Measurements from ENCODE around the gene CLMN.

The CLMN gene, protein sequence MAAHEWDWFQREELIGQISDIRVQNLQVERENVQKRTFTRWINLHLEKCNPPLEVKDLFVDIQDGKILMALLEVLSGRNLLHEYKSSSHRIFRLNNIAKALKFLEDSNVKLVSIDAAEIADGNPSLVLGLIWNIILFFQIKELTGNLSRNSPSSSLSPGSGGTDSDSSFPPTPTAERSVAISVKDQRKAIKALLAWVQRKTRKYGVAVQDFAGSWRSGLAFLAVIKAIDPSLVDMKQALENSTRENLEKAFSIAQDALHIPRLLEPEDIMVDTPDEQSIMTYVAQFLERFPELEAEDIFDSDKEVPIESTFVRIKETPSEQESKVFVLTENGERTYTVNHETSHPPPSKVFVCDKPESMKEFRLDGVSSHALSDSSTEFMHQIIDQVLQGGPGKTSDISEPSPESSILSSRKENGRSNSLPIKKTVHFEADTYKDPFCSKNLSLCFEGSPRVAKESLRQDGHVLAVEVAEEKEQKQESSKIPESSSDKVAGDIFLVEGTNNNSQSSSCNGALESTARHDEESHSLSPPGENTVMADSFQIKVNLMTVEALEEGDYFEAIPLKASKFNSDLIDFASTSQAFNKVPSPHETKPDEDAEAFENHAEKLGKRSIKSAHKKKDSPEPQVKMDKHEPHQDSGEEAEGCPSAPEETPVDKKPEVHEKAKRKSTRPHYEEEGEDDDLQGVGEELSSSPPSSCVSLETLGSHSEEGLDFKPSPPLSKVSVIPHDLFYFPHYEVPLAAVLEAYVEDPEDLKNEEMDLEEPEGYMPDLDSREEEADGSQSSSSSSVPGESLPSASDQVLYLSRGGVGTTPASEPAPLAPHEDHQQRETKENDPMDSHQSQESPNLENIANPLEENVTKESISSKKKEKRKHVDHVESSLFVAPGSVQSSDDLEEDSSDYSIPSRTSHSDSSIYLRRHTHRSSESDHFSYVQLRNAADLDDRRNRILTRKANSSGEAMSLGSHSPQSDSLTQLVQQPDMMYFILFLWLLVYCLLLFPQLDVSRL

GRCh38 chr14:95319312-95320077 is at the start of gene CLMN:
Gene CLMN, minus strand, starts transcription at chr14:95319908. Its CDS starts 116 bp downstream, at chr14:95319792.
- peak; percentile 5 for DNase-seq (ENCODE audit: low spot score)

DNA sequence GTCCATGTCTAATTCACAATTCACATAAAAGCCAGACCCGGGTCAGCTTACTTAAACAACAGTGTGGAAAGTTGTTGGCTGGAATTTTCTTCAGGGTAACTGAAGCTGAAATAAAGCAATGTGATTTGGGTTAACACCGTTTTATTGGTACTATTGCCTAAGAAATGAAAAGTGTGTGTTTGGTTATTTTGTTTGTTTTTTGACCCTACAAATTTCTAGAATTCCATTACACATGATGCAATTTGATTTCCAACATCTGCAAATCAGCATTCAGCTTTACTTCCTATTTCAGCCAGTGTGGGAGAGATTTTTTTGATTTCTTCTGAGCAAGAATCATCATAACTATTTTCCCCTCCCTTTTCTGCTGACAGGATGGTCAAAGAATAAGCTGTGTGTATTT is 45.7 kb upstream of the CLMN start:
- no peak for DNase-seq (ENCODE audit: low spot score)

DNA sequence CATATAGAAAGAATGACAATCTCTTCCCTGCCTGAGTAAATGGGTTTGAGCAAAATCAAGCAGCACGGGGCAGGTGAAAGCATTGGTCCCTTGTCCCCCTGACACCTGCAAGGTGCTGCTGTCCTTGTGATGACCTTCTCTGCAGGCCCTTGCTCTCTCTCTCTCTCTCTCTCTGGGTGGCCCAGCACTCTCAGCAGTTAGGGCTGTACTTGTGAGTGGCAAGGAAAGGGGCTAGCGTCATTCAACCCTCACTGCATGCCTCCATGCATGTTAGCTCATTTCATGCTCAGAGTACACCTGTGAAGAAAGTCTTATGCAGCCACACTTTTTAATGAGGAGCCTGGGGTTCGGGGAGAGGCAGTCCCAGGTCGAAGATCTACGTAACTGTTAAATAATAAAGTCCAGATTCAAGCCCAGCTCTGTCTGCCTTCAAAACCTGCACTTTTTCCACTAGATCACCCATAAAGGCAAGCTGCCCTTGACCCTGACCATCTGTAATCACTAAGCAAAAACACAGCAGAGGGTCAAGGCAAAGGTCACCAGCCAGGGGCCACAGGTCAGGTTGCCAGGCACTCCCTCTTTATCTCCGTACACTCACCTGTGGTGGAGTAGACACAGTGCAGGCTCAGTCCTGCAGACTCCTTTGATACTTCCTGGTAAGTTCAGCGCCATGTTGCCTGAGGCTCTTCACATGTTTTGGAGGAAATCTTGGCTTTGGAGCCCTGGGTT is 44.9 kb upstream of the CLMN start:
- no peak for DNase-seq (ENCODE audit: low spot score)

GRCh38 chr14:95363468-95363954 is 43.8 kb upstream of the CLMN start:
- no peak for DNase-seq (ENCODE audit: low spot score)

DNA sequence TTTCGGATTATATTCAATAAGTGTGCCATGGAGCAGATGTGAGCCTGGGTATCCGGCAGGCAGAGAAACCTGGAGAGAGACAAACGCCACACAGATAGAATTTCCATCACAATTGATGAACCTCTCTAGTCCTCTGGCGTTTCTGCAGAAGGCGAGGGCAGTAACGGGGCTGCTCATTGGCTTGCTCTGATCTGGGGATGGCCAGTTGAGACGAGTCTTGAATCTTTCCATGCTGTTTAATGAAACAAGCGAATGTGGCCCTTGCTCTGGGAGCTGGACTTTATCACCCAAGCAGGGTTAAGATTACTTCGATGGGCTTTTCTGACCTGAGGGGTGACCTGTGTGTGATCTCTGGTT is 42.4 kb upstream of the CLMN start:
- no peak for DNase-seq (ENCODE audit: low spot score)

GRCh38 chr14:95361373-95362137 is 41.8 kb upstream of the CLMN start:
- DNase-seq (ENCODE audit: low spot score), result peak; percentile 12

- DNase-seq (ENCODE audit: low spot score), result no peak
These were observed 41.1 kb upstream of the CLMN start for GRCh38 chr14:95360828-95361227.

GRCh38 chr14:95359994-95360826 is 40.5 kb upstream of the CLMN start:
- DNase-seq (ENCODE audit: low spot score), result no peak

- DNase-seq (ENCODE audit: low spot score), result no peak
These were observed 36.6 kb upstream of the CLMN start for GRCh38 chr14:95356245-95356869.

- DNase-seq (ENCODE audit: low spot score), result no peak
These were observed 35.7 kb upstream of the CLMN start for GRCh38 chr14:95355422-95355821.

DNA sequence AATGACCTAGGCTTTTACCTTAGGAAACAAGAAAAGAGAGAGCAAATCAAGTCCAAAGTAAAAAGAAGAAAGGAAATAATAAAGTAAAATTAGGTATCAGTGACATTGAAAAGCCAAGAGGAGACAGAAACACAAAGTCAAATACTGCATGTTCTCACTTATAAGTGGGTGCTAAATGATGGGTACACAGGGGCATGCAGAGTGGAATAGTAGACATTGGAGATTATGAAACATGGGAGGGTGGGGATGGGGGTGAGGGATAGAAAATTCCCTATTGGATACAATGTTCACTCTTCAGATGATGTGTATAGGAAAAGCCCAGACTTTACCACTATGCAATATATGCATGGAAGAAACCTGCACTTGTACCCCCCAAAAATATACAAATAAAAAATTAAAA is 35.1 kb upstream of the CLMN start:
- DNase-seq (ENCODE audit: low spot score), result no peak

DNA sequence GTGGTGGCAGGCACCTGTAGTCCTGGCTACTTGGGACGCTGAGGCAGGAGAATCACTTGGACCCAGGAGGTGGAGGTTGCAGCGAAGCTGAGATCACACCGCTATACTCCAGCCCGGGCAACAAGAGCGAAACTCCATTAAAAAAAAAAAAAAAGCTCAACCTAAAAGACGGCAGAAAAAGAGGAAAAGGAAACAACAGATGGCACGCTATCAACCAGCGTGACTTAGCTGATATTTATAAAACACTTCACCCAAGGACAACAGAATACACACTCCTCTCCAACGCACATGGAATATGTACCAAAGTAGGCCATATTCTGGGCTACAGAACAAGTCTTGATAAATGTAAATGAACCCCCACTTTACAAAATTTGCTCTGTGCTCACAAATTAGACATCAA is 34.0 kb upstream of the CLMN start:
- no peak for DNase-seq (ENCODE audit: low spot score)

- DNase-seq (ENCODE audit: low spot score), result no peak
These were observed 33.3 kb upstream of the CLMN start for GRCh38 chr14:95353007-95353406.

GRCh38 chr14:95352481-95352880 is 32.8 kb upstream of the CLMN start:
- DNase-seq (ENCODE audit: low spot score), result no peak

DNA sequence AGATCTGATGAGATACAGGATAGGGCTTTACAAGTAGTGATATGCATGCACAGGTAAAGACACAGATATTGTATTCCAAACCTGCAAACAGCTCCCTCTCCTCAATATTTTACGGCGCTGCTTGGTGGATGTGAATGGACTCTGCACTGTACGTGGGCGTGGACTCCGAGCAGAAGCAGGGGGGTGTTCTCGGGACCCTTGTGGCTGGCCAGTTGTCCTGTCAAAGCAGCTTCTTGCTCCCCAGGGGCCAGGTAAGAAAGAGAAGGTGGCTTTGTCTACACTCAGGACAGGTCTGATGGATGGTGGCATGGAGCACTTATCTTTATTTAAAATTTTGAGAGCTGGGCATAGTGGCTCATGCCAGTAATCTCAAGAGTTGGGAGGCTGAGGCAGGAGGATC is 29.5 kb upstream of the CLMN start:
- no peak for DNase-seq (ENCODE audit: low spot score)

DNA sequence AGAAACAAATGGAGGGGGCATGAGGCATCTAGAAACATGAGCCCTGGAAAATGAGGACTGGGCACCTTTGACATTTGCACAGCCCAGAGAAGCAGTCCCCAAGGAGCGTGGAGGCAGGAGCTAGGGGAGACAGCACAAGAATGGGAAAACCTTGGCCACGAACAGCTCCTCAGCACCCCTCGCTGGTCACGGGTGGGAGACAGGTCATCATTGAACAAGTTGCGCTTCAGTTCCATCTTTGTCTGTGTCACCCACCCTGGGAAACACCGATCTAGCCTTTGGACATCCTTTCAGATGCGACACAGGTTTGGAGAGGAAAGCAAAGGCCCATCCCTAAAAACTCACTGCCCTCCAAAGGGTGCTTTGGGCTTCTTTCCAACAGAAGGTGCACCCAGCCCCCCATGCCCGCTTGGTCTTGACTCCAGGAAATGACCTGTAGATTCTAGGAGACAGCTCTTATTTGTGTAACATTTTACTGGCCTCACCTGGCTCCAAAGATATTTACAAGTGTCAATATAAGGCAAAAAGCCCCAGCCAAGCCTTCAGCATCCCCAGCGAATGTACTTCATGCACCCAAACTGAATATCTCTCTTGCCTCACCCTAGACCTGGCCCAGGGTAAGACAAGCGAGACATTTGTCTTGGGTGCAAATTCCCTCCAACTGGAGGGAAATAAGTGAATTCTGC is 28.8 kb upstream of the CLMN start:
- no peak for DNase-seq (ENCODE audit: low spot score)

DNA sequence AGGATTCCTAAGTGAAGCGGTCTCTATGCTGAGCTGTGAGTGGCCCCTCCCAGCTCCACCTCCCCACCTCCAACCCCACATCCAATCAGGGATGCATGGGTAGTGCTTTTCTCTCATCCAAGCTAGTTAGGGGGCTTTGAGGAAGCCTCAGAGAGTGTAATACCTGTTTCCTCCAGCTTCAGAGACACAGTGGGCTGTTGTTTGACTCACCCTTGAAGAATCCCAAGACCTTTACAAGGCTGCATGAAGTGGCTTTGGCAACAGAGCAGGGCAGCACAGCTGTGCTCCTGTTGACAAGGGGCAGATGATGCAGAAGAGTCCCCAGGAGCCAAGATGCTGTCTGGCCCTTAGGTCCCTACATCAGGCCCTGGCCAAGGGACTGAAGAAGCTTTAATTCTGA is 27.1 kb upstream of the CLMN start:
- no peak for DNase-seq (ENCODE audit: low spot score)

DNA sequence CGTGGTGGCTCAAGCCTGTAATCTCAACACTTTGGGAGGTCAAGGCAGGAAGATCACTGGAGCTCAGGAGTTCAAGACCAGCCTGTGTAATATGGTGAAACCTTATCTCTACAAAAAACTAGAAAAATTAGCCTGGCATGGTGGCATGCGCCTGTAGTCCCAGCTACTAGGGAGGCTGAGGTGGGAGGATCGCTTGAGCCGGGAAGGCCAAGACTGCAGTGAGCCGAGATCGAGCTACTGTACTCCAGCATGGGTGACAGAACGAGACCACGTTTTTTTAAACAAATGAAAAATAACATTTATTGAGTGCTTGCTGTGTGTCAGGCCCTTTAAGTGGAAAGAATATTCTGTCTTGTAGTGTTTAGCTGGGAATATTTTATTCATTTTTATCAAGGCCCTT is 26.6 kb upstream of the CLMN start:
- no peak for DNase-seq (ENCODE audit: low spot score)

DNA sequence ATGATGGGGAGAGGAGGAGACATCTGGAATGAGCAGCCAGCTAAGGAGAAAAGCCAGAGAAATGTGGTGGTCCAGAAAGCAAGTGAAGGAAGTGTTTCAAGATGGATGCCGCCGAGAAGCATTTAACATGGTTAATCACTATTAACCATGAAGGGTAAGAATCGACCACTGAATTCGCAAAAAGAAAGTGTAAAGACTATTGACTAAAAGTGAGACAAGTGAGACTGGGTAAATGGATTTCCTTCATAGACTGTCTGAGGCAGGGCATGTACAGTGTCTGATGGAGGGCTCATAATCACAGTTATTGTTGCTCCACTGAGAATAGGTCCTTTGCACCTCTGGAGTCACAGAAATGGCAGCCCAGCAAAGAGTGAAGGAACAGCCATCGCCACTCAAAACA is 25.3 kb upstream of the CLMN start:
- DNase-seq (ENCODE audit: low spot score), result no peak

Data from CD4-positive, alpha-beta T cell treated with Interleukin-6 at 100 ng/mL for 8 hours (primary cell).